HepG2 (cell line): ENCODE results near the gene SLC25A45. TPM values are rescaled to one million over a fixed set of nuclear protein-coding genes. Genes with fewer than 3 reads are reported as not detected.

Source experiments
- AFF4 ChIP-seq: sonication (generic); formaldehyde crosslinking; IDR thresholded peaks from 2 replicates; pipeline ENCODE4 v1.4.0; 2020; ENCODE audit warnings: missing genetic modification reagents
- CEBPG ChIP-seq: IDR thresholded peaks from 2 replicates; pipeline ENCODE4 v1.6.1; 2016
- KAT7 ChIP-seq: IDR thresholded peaks from 2 replicates; pipeline ENCODE4 v1.6.1; 2018; ENCODE audit warnings: borderline replicate concordance, missing compliant biosample characterization
- NCOA5 ChIP-seq: sonication (generic); formaldehyde crosslinking; IDR thresholded peaks from 2 replicates; pipeline ENCODE4 v1.4.0; 2020; ENCODE audit warnings: missing genetic modification reagents
- SRY ChIP-seq: sonication (generic); formaldehyde crosslinking; IDR thresholded peaks from 2 replicates; pipeline ENCODE4 v1.8.0; 2022; ENCODE audit warnings: mild to moderate bottlenecking, missing genetic modification reagents
- TRIM24 ChIP-seq: sonication (generic); formaldehyde crosslinking; IDR thresholded peaks from 2 replicates; pipeline ENCODE4 v1.8.0; 2022; ENCODE audit warnings: mild to moderate bottlenecking, missing genetic modification reagents
- ZNF543 ChIP-seq: sonication (generic); formaldehyde crosslinking; IDR thresholded peaks from 2 replicates; pipeline ENCODE4 v1.4.0; 2020; ENCODE audit warnings: mild to moderate bottlenecking, missing genetic modification reagents
- polyA plus RNA-seq, 8 experiments: library from polyadenylated mRNA; depleted of rRNA in 3 of 8; stranded (reverse) in 7 of 8; unstranded in 1 of 8; fragments of >200 nt; fragmentation: Illumina TruSeq in 4 of 8; extraction: Trizol in 4 of 8; gene quantifications; 2 replicates each; pipeline versions ENCODE4 v1.2.1 to v1.2.3, GENCODE V29; 2011 to 2016; ENCODE audit warnings: low read depth in 4 of 8, missing spikeins in 1 of 8, mixed read lengths in 1 of 8; ENCODE audit not compliant: insufficient read depth in 1 of 8
- total RNA-seq, 5 experiments: library from RNA; depleted of rRNA; stranded (reverse); fragments of >200 nt; fragmentation: Illumina TruSeq; extraction: Trizol; gene quantifications; 2 replicates each; pipeline ENCODE4 v1.2.3, GENCODE V29; 2016; ENCODE audit warnings: low read depth in 1 of 5
- TF ChIP-seq, protein P1 (sequence below): sonication (generic); IDR thresholded peaks from 2 replicates; pipeline ENCODE4 v1.6.1; 2016; ENCODE audit warnings: low read depth, borderline replicate concordance
- TF ChIP-seq, protein P2 (sequence below): sonication (generic); formaldehyde crosslinking; IDR thresholded peaks from 2 replicates; pipeline ENCODE4 v1.8.0; 2023; ENCODE audit warnings: mild to moderate bottlenecking, missing genetic modification reagents
- TF ChIP-seq, protein P3 (sequence below), 2 experiments: fragments of 450-650 bp in 1 of 2; sonication (generic) in 1 of 2; formaldehyde crosslinking in 1 of 2; IDR thresholded peaks; 2 replicates each; pipeline versions ENCODE4 v1.6.1 to v1.8.0; 2016 to 2022; ENCODE audit warnings: antibody characterized with exemption in 1 of 2, mild to moderate bottlenecking in 1 of 2, missing genetic modification reagents in 1 of 2
- TF ChIP-seq, protein P4 (sequence below): conservative IDR thresholded peaks from 2 replicates; pipeline ENCODE4 v1.6.1; 2018; ENCODE audit warnings: missing genetic modification reagents
- TF ChIP-seq, protein P5 (sequence below): sonication (generic); formaldehyde crosslinking; IDR thresholded peaks from 2 replicates; pipeline ENCODE4 v1.5.0; 2020; ENCODE audit warnings: missing genetic modification reagents

SLC25A45 gene
- total and polyA plus RNA-seq, 2 of the 13 experiments (the other 11 are each of a cell fraction or from before 2014, with no cell fraction given) = 1.2 to 3.4 TPM

DNA sequence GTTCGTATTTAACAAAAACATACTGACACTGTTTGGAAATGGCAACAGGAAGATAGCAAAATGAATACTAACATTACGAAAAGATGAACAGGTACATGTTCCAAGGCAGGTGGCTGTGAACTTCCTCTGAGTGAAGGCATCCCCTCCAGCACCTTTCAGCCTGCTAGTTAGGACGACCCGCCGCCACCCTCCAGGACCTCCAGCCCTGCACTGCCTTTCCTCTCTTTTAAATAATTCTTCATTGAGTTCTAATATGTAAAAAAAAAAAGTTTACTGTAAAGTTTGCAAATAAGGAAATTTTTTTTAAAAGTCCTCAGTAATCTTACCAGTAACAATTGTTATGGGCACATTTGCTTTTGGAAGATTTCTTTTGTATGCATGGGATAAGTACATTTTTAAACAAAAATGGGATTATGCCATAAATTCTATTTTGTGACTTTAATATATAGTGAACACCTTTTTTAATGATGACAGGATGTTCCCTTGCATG is 46.2 kb upstream of the SLC25A45 start (continued):
- TF ChIP-seq KAT7 (CRISPR knock-in tag) (0 out of 2 replicates have a peak, but pooled peaks have one; percentile 8), CEBPG (CRISPR knock-in tag) (no peak), ZNF543 (CRISPR knock-in tag) (no peak), SRY (CRISPR knock-in tag) (no peak), AFF4 (CRISPR knock-in tag) (peak; percentile 55; the same call in 1 of the 2 replicates), TRIM24 (CRISPR knock-in tag) (no peak), NCOA5 (CRISPR knock-in tag) (no peak)
- TF ChIP-seq, protein P1, sequence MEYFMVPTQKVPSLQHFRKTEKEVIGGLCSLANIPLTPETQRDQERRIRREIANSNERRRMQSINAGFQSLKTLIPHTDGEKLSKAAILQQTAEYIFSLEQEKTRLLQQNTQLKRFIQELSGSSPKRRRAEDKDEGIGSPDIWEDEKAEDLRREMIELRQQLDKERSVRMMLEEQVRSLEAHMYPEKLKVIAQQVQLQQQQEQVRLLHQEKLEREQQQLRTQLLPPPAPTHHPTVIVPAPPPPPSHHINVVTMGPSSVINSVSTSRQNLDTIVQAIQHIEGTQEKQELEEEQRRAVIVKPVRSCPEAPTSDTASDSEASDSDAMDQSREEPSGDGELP = no peak
- TF ChIP-seq, protein P2, sequence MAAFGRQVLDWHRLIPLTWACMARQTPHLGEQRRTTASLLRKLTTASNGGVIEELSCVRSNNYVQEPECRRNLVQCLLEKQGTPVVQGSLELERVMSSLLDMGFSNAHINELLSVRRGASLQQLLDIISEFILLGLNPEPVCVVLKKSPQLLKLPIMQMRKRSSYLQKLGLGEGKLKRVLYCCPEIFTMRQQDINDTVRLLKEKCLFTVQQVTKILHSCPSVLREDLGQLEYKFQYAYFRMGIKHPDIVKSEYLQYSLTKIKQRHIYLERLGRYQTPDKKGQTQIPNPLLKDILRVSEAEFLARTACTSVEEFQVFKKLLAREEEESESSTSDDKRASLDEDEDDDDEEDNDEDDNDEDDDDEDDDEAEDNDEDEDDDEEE (CRISPR knock-in tag) = no peak
- TF ChIP-seq, protein P3, sequence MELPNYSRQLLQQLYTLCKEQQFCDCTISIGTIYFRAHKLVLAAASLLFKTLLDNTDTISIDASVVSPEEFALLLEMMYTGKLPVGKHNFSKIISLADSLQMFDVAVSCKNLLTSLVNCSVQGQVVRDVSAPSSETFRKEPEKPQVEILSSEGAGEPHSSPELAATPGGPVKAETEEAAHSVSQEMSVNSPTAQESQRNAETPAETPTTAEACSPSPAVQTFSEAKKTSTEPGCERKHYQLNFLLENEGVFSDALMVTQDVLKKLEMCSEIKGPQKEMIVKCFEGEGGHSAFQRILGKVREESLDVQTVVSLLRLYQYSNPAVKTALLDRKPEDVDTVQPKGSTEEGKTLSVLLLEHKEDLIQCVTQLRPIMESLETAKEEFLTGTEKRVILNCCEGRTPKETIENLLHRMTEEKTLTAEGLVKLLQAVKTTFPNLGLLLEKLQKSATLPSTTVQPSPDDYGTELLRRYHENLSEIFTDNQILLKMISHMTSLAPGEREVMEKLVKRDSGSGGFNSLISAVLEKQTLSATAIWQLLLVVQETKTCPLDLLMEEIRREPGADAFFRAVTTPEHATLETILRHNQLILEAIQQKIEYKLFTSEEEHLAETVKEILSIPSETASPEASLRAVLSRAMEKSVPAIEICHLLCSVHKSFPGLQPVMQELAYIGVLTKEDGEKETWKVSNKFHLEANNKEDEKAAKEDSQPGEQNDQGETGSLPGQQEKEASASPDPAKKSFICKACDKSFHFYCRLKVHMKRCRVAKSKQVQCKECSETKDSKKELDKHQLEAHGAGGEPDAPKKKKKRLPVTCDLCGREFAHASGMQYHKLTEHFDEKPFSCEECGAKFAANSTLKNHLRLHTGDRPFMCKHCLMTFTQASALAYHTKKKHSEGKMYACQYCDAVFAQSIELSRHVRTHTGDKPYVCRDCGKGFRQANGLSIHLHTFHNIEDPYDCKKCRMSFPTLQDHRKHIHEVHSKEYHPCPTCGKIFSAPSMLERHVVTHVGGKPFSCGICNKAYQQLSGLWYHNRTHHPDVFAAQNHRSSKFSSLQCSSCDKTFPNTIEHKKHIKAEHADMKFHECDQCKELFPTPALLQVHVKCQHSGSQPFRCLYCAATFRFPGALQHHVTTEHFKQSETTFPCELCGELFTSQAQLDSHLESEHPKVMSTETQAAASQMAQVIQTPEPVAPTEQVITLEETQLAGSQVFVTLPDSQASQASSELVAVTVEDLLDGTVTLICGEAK (IDR thresholded peaks at IDR 0.05) = no peak
- TF ChIP-seq, protein P3 (CRISPR knock-in tag; IDR thresholded peaks at IDR 0.05) = no peak
- TF ChIP-seq, protein P4, sequence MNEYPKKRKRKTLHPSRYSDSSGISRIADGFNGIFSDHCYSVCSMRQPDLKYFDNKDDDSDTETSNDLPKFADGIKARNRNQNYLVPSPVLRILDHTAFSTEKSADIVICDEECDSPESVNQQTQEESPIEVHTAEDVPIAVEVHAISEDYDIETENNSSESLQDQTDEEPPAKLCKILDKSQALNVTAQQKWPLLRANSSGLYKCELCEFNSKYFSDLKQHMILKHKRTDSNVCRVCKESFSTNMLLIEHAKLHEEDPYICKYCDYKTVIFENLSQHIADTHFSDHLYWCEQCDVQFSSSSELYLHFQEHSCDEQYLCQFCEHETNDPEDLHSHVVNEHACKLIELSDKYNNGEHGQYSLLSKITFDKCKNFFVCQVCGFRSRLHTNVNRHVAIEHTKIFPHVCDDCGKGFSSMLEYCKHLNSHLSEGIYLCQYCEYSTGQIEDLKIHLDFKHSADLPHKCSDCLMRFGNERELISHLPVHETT = no peak
- TF ChIP-seq, protein P5, sequence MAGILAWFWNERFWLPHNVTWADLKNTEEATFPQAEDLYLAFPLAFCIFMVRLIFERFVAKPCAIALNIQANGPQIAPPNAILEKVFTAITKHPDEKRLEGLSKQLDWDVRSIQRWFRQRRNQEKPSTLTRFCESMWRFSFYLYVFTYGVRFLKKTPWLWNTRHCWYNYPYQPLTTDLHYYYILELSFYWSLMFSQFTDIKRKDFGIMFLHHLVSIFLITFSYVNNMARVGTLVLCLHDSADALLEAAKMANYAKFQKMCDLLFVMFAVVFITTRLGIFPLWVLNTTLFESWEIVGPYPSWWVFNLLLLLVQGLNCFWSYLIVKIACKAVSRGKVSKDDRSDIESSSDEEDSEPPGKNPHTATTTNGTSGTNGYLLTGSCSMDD (CRISPR knock-in tag) = no peak
